ENCODE measurements around the gene WFDC5.
A peak's percentile ranks its signal among the peaks of the same experiment; 100 is the strongest.

GRCh38 chr20:45070932-45071632 lies 43.9 kb downstream of the WFDC5 start:
- TF ChIP-seq CTCF (IDR thresholded peaks at IDR 0.05) = peak in 1 of 6 experiments; percentile 12
- TF ChIP-seq POLR2A (IDR thresholded peaks at IDR 0.05) = no peak

All from adrenal gland (tissue), 5 donors.